Mesenchymal stem cell (in vitro differentiated cells and primary cell): ENCODE results near the gene CDNF.

Source experiments
- DNase-seq: peaks from one replicate; pipeline ENCODE4 v3.0.0-alpha.2; 2013
- H2AFZ ChIP-seq: one replicate; pipeline ENCODE4 v1.6.1; 2013; ENCODE audit warnings: low read depth, mild to moderate bottlenecking, control low read depth, inconsistent platforms, low read length, moderate library complexity
- H2AK5ac ChIP-seq: 2 replicates; pipeline ENCODE4 v1.6.1; 2013; ENCODE audit warnings: low read length, moderate library complexity, mild to moderate bottlenecking, inconsistent platforms; ENCODE audit not compliant: severe bottlenecking
- H2BK120ac ChIP-seq: one replicate; pipeline ENCODE4 v1.6.1; 2013; ENCODE audit warnings: low read depth, mild to moderate bottlenecking, inconsistent platforms, low read length, moderate library complexity
- H2BK12ac ChIP-seq, 2 experiments: one replicate each; pipeline ENCODE4 v1.6.1; 2013; ENCODE audit warnings: inconsistent platforms in 2 of 2, low read length in 2 of 2, mild to moderate bottlenecking in 2 of 2, moderate library complexity in 2 of 2, control low read depth in 1 of 2
- H2BK15ac ChIP-seq: one replicate; pipeline ENCODE4 v1.6.1; 2013; ENCODE audit warnings: mild to moderate bottlenecking, low read depth, inconsistent platforms; ENCODE audit not compliant: poor library complexity, severe bottlenecking
- H2BK5ac ChIP-seq: 2 replicates; pipeline ENCODE4 v1.6.1; 2013; ENCODE audit warnings: low read depth, mild to moderate bottlenecking, low read length, control low read depth, inconsistent platforms; ENCODE audit not compliant: poor library complexity, severe bottlenecking
- H3K14ac ChIP-seq, 2 experiments: one replicate each; pipeline ENCODE4 v1.6.1; 2013; ENCODE audit warnings: inconsistent platforms in 2 of 2, low read length in 2 of 2, control low read depth in 1 of 2, mild to moderate bottlenecking in 1 of 2, moderate library complexity in 1 of 2
- H3K18ac ChIP-seq, 2 experiments: one replicate each; pipeline ENCODE4 v1.6.1; 2013; ENCODE audit warnings: inconsistent platforms in 2 of 2, low read length in 2 of 2, control low read depth in 1 of 2, low read depth in 1 of 2, mild to moderate bottlenecking in 1 of 2
- H3K23ac ChIP-seq, 2 experiments: one replicate each; pipeline ENCODE4 v1.6.1; 2013; ENCODE audit warnings: inconsistent platforms in 2 of 2, low read length in 2 of 2, mild to moderate bottlenecking in 2 of 2, moderate library complexity in 2 of 2, control low read depth in 1 of 2
- H3K27ac ChIP-seq: 2 replicates; pipeline ENCODE4 v1.5.1; 2013; ENCODE audit warnings: mild to moderate bottlenecking, moderate library complexity, low read length, control low read depth, inconsistent platforms; ENCODE audit not compliant: poor library complexity, severe bottlenecking
- H3K27me3 ChIP-seq, 2 experiments: 2 replicates each; pipeline versions ENCODE4 v1.6.1 to v1.7.0; 2013; ENCODE audit warnings: low read length in 2 of 2, mild to moderate bottlenecking in 2 of 2, moderate library complexity in 2 of 2, control low read depth in 1 of 2, inconsistent platforms in 1 of 2; ENCODE audit not compliant: control insufficient read depth in 1 of 2, insufficient read depth in 1 of 2
- H3K36me3 ChIP-seq, 2 experiments: 2 replicates each; pipeline versions ENCODE4 v1.6.1 to v1.7.0; 2013; ENCODE audit warnings: low read length in 2 of 2, control low read depth in 1 of 2, inconsistent platforms in 1 of 2, low read depth in 1 of 2, mild to moderate bottlenecking in 1 of 2; ENCODE audit not compliant: insufficient read depth in 2 of 2, control insufficient read depth in 1 of 2
- H3K4ac ChIP-seq, 2 experiments: one replicate each; pipeline ENCODE4 v1.6.1; 2013; ENCODE audit warnings: inconsistent platforms in 2 of 2, low read length in 2 of 2, mild to moderate bottlenecking in 2 of 2, moderate library complexity in 2 of 2, control low read depth in 1 of 2, low read depth in 1 of 2
- H3K4me1 ChIP-seq: 2 replicates; pipeline ENCODE4 v1.6.1; 2013; ENCODE audit warnings: low read depth, low read length, control low read depth; ENCODE audit not compliant: control insufficient read depth, insufficient read depth
- H3K4me2 ChIP-seq: 2 replicates; pipeline ENCODE4 v1.6.1; 2013; ENCODE audit warnings: low read length, mild to moderate bottlenecking, inconsistent platforms; ENCODE audit not compliant: poor library complexity, severe bottlenecking
- H3K4me3 ChIP-seq, 2 experiments: 2 replicates each; pipeline versions ENCODE4 v1.5.1 to v1.7.0; 2013; ENCODE audit warnings: low read length in 2 of 2, mild to moderate bottlenecking in 2 of 2, control low read depth in 1 of 2, low read depth in 1 of 2; ENCODE audit not compliant: insufficient read depth in 1 of 2
- H3K79me1 ChIP-seq: replicated peaks from 2 replicates; pipeline ENCODE4 v1.6.1; 2013; ENCODE audit warnings: mild to moderate bottlenecking, control low read depth, low read length, inconsistent platforms; ENCODE audit not compliant: poor library complexity, severe bottlenecking
- H3K9ac ChIP-seq: 2 replicates; pipeline ENCODE4 v1.7.0; 2013; ENCODE audit warnings: mild to moderate bottlenecking, low read length, moderate library complexity
- H3K9me3 ChIP-seq: 2 replicates; pipeline ENCODE4 v1.7.0; 2013; ENCODE audit warnings: mild to moderate bottlenecking, low read length; ENCODE audit not compliant: control insufficient read depth
- H4K8ac ChIP-seq: one replicate; pipeline ENCODE4 v1.6.1; 2013; ENCODE audit warnings: inconsistent platforms, mild to moderate bottlenecking, low read length, moderate library complexity
- H4K91ac ChIP-seq: one replicate; pipeline ENCODE4 v1.6.1; 2013; ENCODE audit warnings: mild to moderate bottlenecking, low read length, inconsistent platforms
- WGBS: methylation state at CpG from one replicate; pipeline ENCODE4 v1.1.7; 2013; ENCODE audit warnings: mixed read lengths; 5-methylcytosine and 5-hydroxymethylcytosine counted together

The CDNF gene

DNA sequence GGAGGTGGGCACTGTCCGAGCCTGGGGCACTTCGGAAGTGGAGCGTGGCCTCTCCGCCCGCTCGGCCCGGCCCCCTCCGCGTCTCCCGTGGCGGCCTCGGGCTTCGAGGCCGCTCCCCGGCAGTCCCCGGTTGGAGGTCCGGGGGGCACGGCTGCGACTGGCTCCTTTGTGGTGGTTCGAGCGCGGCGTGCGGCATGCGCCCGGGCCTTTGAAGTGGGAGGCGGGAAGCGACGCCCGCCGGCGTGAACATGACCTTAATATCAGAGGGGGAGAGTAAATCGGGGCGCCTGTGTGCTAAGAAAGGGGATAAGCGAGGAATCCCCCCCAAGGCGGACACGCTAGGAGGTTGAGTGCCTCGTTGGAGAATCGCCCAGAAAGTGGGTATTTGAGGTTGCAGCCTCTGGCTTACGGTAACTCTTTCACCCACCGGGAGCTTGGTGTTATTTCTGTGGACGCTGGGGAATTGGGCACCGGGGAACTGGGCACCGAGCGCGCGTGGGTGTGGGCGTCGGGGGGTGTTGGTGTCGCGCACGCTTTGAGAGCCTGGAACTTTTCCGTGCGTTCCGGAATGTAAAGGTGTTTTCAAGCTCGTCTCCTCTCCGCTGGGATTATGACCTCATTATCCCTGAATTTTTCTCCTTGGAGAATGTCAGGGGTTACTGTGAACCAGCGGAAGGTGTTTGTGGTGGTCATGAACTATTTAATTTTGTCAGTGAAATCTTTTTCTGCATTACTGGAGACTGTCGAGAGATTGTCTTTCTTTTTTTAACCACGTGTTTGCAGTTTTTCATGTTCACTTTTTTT, 41.5 kb upstream of the CDNF start:
- H3K18ac ChIP-seq, result peak overlapping the region; percentile 34 to 75
- no peaks in the 10 kb centered on the region for H3K27me3 ChIP-seq
- no peak overlapping the region for H4K91ac ChIP-seq
- H2BK15ac ChIP-seq, result peak overlapping the region; percentile 48
- H3K9ac ChIP-seq, result peak overlapping the region; percentile 99
- DNase-seq, result no peak
- H2AK5ac ChIP-seq, result no peak overlapping the region
- peak overlapping the region; percentile 78 for H3K4me2 ChIP-seq
- no peak overlapping the region for H3K27ac ChIP-seq
- H3K4me3 ChIP-seq, result peak overlapping the region; percentile 88 to 96
- H3K9me3 ChIP-seq, result no peaks in the 10 kb centered on the region
- H3K79me1 ChIP-seq, result peaks cover 23% of the 10 kb centered on the region
- H3K36me3 ChIP-seq, result peaks cover 0 to 4% of the 10 kb centered on the region in 2 experiments
- peaks cover 7% of the 10 kb centered on the region for H3K4me1 ChIP-seq
- WGBS, result under 1% methylated on average over 58 of the region's 60 CpGs
- peak overlapping the region; percentile 49 for H4K8ac ChIP-seq
- H3K4ac ChIP-seq, result peak overlapping the region in 1 of 2 experiments; percentile 33
- no peak overlapping the region for H2BK120ac ChIP-seq
- peak overlapping the region in 1 of 2 experiments; percentile 24 for H2BK12ac ChIP-seq
- H2AFZ ChIP-seq, result peak overlapping the region; percentile 87
- peak overlapping the region in 1 of 2 experiments; percentile 3 for H3K14ac ChIP-seq
- H3K23ac ChIP-seq, result no peak overlapping the region
- H2BK5ac ChIP-seq, result peak overlapping the region; percentile 35

DNA sequence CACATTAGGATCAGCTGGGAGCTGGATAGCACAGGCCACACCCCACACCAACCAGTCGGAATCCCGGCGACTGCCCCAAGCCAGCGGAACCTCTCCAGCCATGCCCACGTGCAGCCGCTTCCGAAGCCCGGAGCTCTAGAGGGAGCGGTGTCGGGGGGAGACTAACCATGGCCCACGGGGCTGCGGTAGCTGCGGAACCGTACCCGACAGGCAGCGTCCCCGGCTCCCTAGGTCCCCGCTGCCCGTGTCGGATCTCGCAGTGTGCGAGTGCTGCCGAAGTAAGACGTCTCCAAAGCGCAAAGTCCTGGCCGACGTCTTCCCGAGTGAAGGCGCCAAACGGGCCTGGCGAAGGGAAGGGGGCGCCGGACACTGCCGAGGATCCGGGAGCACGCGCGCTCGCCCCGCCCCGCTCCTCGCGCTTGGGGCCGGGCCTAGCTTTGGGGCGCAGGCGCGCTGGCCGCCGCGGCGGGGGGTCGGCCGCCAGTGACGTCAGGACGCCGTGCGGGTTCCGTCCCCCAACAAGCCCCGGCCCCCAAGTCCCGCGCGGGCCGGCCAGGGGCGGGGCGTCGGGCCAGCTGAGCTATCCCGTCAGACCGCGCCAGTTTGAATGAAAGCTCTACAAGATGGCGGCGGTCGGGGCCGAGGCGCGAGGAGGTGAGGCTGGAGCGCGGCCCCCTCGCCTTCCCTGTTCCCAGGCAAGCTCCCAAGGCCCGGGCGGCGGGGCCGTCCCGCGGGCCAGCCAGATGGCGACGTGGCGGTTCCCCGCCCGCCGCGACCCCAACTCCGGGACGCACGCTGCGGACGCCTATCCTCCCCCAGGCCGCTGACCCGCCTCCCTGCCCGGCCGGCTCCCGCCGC, 40.7 kb upstream of the CDNF start, which contains the start of gene SUV39H2:
TSS of gene SUV39H2 (plus strand) at position 601 of the 858 bp plus-strand sequence. CDS start at position 624, 23 bp downstream.
- Histone ChIP-seq H3K4ac (peak within 1 kb of the TSS in 1 of 2 experiments; percentile 83), H3K36me3 (peaks cover 0 to 4% of the 10 kb centered on the region in 2 experiments), H3K27ac (peak within 1 kb of the TSS; percentile 90), H3K18ac (peak within 1 kb of the TSS; percentile 75 to 93), H2BK5ac (peak within 1 kb of the TSS; percentile 69), H4K8ac (peak within 1 kb of the TSS; percentile 93), H2BK12ac (peak within 1 kb of the TSS in 1 of 2 experiments; percentile 24), H3K4me3 (peak within 1 kb of the TSS; percentile 92 to 96), H3K79me1 (peaks cover 21% of the 10 kb centered on the region), H3K23ac (peak within 1 kb of the TSS in 1 of 2 experiments; percentile 46), H3K14ac (peak within 1 kb of the TSS in 1 of 2 experiments; percentile 76), H2BK120ac (peak within 1 kb of the TSS; percentile 39), H2AK5ac (no peak within 1 kb of the TSS), H3K4me2 (peak within 1 kb of the TSS; percentile 78), H2AFZ (peak within 1 kb of the TSS; percentile 87), H3K27me3 (no peaks in the 10 kb centered on the region), H2BK15ac (peak within 1 kb of the TSS; percentile 63), H4K91ac (peak within 1 kb of the TSS; percentile 39), H3K9ac (peak within 1 kb of the TSS; percentile 99), H3K9me3 (no peaks in the 10 kb centered on the region), H3K4me1 (peaks cover 7% of the 10 kb centered on the region)
- DNase-seq, result peak; percentile 95
- under 1% methylated on average over 85 of the region's 102 CpGs for WGBS

DNA sequence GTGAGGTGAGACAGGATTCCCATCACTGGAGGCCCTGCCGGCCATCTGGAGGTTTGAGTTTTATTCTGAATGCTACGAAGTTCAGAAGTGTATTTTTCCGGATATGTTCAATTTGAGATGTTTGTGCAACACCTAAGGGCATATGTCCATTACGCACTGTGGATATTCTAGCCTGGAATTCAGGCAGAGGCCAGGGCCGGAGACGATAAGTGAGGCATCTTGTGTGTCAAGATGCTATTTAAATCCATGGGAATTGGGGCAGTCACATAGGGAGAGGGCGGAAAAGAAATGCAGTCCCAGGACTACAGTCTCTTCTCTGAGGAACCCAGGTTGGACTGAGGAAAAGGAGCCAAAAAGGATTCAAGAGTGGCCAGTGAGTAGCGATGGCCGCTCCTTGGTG, 38.9 kb upstream of the CDNF start:
- H2AK5ac ChIP-seq, result no peak overlapping the region
- WGBS, result 98% methylated on average over 9 of the region's 9 CpGs
- H3K9me3 ChIP-seq, result no peaks in the 10 kb centered on the region
- H3K9ac ChIP-seq, result peak overlapping the region; percentile 99
- no peak overlapping the region for H3K4ac ChIP-seq
- peak overlapping the region; percentile 20 for H3K4me2 ChIP-seq
- H3K18ac ChIP-seq, result no peak overlapping the region
- H2BK5ac ChIP-seq, result no peak overlapping the region
- no peak overlapping the region for H2BK15ac ChIP-seq
- peaks cover 22% of the 10 kb centered on the region for H3K79me1 ChIP-seq
- peak overlapping the region in 1 of 2 experiments; percentile 92 for H3K4me3 ChIP-seq
- H2BK120ac ChIP-seq, result no peak overlapping the region
- no peak for DNase-seq
- no peak overlapping the region for H4K91ac ChIP-seq
- H4K8ac ChIP-seq, result no peak overlapping the region
- no peak overlapping the region for H2BK12ac ChIP-seq
- no peak overlapping the region for H3K23ac ChIP-seq
- H2AFZ ChIP-seq, result no peak overlapping the region
- no peaks in the 10 kb centered on the region for H3K27me3 ChIP-seq
- no peak overlapping the region for H3K27ac ChIP-seq
- H3K14ac ChIP-seq, result no peak overlapping the region
- peaks cover 0 to 7% of the 10 kb centered on the region in 2 experiments for H3K36me3 ChIP-seq
- H3K4me1 ChIP-seq, result peaks cover 7% of the 10 kb centered on the region
